SK-N-MC (cell line): Measurements from ENCODE around the gene BMP6.

Experiments
- EZH2 ChIP-seq: fragments of 200-600 bp; sonication (generic); IDR thresholded peaks from one replicate; pipeline ENCODE4 v1.6.1; 2017; ENCODE audit warnings: antibody characterized with exemption
- FOXP2 ChIP-seq: optimal IDR thresholded peaks from 2 replicates; pipeline ENCODE3; 2011; ENCODE audit warnings: mild to moderate bottlenecking, moderate library complexity; ENCODE audit not compliant: insufficient read depth; ENCODE audit errors: extremely low read length, control extremely low read depth
- POLR2AphosphoS5 ChIP-seq: IDR thresholded peaks from 2 replicates; pipeline ENCODE4 v1.6.1; 2012; ENCODE audit warnings: mild to moderate bottlenecking, low read depth, low read length, borderline replicate concordance

DNA sequence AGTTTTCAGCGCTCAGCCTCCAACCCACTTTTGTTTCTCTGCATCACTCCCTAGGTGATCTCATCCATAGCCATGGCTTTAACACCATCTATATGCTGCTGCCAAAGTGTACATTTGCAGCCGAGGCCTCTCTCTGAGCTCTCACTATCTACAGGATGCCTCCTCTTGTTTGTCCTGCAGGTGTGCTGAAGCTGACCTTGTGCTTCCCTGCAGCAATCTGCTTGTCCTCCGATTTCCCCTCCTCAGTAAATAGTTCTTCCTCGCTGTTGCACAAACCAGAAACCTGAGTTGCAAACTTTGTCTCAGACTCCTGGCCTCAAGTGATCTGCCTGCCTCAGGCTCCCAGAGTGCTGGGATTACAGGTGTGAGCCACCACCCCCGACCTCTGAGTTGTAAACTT is 188.4 kb downstream of the BMP6 start:
- TF ChIP-seq EZH2 (no peak), POLR2AphosphoS5 (no peak), FOXP2 (no peak)
